C4-2B (cell line): ENCODE data around the gene DCPS.

ENCODE experiments used
- ZFX ChIP-seq: fragments of 450-650 bp; IDR thresholded peaks from 2 replicates; pipeline ENCODE4 v1.6.1; 2017
- TF ChIP-seq, protein P1 (sequence below): fragments of 450-650 bp; conservative IDR thresholded peaks from 2 replicates; pipeline ENCODE4 v1.5.1; 2017; ENCODE audit warnings: mild to moderate bottlenecking

DNA sequence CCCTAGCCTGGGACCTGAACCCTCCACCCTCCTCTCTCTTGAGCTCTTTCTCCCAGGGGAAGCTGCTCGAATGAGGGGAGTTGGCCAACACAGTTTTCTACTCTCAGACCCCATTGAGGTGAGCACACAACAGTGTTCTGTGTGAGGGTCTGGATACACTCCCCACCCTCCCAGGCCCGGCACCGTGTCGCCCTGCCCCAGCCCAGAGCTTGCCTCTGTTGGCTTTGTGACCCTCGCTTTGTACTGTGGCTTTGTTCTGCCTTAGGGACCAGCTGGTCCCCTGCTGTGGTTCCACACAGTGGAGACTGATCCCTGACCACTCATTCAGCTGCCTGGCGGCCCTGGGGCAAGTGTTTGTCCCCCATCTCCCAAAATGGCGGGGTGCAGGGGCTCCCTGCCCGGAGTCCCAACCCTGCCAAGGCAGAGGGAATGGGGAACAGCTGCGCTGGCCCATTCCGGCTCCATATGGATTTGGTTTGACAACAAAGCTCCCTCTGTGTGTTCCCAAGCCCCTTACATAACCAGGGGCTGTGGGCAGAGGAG lies 59.9 kb downstream of the DCPS start:
- TF ChIP-seq, protein P1, sequence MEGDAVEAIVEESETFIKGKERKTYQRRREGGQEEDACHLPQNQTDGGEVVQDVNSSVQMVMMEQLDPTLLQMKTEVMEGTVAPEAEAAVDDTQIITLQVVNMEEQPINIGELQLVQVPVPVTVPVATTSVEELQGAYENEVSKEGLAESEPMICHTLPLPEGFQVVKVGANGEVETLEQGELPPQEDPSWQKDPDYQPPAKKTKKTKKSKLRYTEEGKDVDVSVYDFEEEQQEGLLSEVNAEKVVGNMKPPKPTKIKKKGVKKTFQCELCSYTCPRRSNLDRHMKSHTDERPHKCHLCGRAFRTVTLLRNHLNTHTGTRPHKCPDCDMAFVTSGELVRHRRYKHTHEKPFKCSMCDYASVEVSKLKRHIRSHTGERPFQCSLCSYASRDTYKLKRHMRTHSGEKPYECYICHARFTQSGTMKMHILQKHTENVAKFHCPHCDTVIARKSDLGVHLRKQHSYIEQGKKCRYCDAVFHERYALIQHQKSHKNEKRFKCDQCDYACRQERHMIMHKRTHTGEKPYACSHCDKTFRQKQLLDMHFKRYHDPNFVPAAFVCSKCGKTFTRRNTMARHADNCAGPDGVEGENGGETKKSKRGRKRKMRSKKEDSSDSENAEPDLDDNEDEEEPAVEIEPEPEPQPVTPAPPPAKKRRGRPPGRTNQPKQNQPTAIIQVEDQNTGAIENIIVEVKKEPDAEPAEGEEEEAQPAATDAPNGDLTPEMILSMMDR, result no peak
- TF ChIP-seq ZFX, result no peak
